D721Med (cell line): ENCODE results near the gene BCL2L11.

Experiments
- DNase-seq: peaks from one replicate; pipeline ENCODE4 v3.0.0; 2011; ENCODE audit warnings: low spot score; ENCODE audit not compliant: insufficient read length
- FAIRE-seq: peaks from 2 replicates; lab custom pipeline; 2011; peaks lifted over from hg19 to GRCh38; lab: Jason Lieb, UNC
- TF ChIP-seq, protein P1 (sequence below): IDR thresholded peaks from 2 replicates; pipeline ENCODE4 v1.5.1; 2012; ENCODE audit warnings: mild to moderate bottlenecking, control low read depth; ENCODE audit not compliant: insufficient read depth; ENCODE audit errors: missing control alignments

Gene BCL2L11

DNA sequence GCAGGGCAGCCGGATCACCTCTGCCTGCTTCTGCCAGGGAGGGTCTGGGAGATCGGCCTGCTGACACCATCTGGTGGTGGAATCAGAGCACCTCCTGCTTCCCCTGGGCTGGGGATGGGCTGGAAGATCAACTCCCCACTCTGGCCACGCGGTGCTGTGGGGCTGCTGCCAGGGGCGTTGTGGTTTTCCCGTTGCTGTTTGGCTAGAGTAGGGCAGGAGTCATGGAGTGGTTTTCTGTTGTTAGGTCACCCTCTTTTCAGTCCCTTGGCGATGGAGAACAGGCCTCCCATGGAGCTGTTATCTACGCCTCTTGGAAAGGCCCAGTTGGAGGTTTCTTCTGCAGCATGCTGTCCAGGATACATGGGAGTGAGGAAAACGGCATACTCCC, 15.2 kb downstream of the BCL2L11 start:
- TF ChIP-seq, protein P1, sequence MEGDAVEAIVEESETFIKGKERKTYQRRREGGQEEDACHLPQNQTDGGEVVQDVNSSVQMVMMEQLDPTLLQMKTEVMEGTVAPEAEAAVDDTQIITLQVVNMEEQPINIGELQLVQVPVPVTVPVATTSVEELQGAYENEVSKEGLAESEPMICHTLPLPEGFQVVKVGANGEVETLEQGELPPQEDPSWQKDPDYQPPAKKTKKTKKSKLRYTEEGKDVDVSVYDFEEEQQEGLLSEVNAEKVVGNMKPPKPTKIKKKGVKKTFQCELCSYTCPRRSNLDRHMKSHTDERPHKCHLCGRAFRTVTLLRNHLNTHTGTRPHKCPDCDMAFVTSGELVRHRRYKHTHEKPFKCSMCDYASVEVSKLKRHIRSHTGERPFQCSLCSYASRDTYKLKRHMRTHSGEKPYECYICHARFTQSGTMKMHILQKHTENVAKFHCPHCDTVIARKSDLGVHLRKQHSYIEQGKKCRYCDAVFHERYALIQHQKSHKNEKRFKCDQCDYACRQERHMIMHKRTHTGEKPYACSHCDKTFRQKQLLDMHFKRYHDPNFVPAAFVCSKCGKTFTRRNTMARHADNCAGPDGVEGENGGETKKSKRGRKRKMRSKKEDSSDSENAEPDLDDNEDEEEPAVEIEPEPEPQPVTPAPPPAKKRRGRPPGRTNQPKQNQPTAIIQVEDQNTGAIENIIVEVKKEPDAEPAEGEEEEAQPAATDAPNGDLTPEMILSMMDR: peak; percentile 2
- no peak for FAIRE-seq
- DNase-seq: no peak

DNA sequence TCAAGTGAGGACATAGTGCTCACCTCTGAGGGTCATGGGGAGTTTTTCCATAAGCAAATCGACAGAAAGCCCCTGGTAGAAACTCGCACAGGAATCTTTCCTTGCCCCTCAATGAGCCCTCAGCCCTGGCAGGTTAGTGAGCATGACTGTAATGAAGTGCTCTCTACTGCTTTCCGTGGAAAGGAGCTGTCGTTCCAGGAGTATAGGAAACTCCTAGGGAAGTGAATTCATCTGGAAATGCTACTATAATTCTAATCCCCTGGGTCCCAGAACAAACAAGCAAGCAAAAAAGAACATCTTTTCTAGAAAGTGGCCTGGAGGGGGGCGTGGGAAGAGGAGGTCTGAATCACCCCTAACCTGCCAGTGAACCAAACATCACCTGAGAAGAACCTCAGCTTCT, 18.1 kb downstream of the BCL2L11 start:
- TF ChIP-seq, protein P1: no peak

DNA sequence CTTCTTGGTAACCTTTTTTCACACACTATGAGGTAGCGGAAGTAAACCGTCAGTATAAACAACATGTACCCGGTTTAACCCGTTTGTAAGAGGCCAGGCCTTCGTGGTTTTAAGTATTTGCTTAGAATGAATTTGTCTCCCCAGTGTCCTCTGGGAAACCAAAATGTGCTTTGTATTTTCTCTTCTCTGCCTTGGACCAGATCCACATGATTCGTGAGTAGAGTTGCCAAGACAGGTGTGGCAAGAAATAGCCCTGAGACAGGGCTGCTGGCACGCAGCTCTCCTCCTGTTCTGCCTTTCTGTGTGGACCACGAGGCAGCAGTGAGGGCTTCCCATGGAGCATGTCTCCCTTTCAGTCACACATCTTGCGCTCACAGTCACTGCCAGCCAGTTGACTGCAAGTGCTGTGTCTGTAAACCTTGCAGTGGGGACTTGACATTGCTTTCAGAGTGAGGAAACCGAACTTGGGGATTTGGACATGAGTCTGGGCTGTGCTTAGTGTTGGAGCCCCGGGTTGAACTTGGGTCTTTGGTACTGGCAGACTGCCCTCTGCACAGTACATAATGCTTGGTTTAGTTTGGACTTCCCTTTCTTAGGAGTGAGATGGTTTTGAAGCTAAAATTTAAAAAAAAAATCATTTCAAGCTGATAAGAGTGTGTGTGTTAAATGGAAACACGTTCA, 19.1 kb downstream of the BCL2L11 start:
- DNase-seq: no peak
- TF ChIP-seq, protein P1: no peak
- FAIRE-seq: no peak

More for the DNA sequence above, 18.1 kb downstream of the BCL2L11 start:
- FAIRE-seq (no peak), DNase-seq (no peak)

DNA sequence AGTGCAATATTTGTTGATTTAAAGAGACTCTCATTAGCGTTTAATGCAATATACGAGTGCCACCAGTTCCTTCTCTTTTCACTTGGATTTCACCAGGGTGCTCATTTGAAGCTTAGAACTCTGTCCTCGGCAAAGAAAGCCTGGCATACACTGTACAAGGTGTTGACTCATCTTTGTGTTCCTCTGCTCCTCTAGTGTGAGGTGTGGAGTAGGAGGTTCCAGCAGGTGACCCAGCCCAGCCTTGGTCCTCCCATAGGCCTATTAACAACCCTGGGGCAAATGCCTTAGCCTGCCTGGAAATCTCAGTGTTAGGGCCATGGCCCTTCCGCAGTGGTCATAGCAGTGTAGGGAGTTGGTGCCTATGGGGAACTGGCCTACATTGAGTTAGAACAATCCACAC, 20.1 kb downstream of the BCL2L11 start:
- DNase-seq (no peak), FAIRE-seq (no peak)
- TF ChIP-seq, protein P1: no peak

DNA sequence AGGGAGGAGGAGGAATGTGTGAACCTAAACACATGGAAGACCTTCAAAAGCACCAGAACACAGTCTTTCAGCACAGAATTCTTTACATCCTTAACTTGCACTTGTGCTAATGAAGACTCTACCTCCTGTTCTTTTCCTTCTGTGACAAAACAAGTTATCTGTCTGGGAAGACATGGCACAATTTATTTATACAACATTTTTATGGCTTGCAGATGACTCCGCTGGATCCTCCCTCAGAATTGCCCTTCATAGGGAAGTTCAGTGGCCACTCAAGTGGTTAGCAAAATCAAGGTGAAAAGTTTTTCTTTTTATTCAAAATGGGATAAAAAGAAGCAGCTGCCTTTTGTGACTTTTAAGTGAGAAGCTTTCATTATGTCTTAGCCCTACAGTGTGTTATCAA, 21.4 kb downstream of the BCL2L11 start:
- TF ChIP-seq, protein P1: no peak
- no peak for DNase-seq
- FAIRE-seq: no peak

DNA sequence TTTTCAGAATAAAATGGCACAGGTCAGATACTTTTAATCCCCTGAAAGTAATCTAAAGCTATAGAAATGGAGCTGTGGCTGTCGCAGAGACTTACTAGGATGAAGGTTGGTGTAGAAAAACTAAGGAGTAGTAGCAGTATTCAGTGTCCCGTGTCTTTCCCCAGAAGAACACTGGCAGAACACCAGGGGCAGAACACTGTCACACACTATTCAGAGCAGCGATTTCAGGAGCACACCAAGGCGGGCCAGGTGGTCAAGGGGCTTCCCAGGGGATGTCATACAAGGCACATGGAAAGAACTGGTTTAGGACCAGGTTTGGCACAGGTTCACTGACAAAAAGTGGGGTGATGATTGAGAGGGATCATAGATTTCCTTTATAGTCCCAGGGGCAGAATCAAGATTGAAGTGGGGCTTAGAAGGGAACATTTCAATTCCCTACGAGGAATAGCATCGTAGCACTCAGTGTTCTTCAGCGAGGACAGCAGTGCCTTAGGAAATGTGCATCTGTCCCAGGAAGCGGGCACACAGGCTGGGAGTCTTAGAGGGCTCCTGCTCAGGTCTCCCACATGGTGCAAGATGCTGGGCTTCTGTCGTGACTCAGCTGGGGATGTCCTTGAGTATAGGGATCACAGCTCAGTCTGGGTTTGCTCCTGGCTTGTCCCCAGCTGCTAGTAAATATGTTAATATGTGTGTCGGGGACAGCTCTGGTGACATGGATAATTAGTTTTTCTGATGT, 22.6 kb downstream of the BCL2L11 start:
- TF ChIP-seq, protein P1: no peak
- DNase-seq: no peak
- FAIRE-seq: no peak

DNA sequence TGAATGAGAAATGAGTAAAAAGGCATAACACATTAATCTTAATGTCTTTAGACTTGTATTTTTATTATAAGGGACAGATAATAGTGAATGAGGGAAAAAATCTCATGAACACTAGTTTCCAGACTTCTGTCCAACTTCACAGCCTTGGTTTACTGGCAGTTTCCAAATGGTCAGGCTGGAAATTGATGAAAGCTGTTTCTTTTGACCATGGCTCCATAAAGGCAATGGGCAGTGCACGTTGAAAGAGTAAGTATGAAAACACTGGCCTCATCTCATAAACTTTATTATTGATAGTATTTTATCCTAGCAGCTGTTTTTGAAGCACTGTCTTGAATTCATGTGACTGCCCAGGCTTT, 23.1 kb downstream of the BCL2L11 start:
- DNase-seq (no peak), FAIRE-seq (no peak)
- TF ChIP-seq, protein P1: no peak
